H54 (cell line): Measurements from ENCODE around the gene RBMS3.
"Not testable (repeated sequence)": the region's sequence is repeated elsewhere in the genome, so short reads cannot be mapped to it uniquely, and the experiment has no call there.

Source experiments
- DNase-seq: peaks from one replicate; pipeline ENCODE4 v3.0.0; 2011; ENCODE audit warnings: low spot score, mixed read lengths; ENCODE audit not compliant: insufficient read length
- FAIRE-seq: peaks from 3 replicates; lab custom pipeline; 2011; peaks lifted over from hg19 to GRCh38; lab: Jason Lieb, UNC
- POLR2A ChIP-seq: IDR thresholded peaks from 2 replicates; pipeline ENCODE4 v1.6.1; 2011; ENCODE audit warnings: low read depth, mild to moderate bottlenecking, low read length

The RBMS3 gene

DNA sequence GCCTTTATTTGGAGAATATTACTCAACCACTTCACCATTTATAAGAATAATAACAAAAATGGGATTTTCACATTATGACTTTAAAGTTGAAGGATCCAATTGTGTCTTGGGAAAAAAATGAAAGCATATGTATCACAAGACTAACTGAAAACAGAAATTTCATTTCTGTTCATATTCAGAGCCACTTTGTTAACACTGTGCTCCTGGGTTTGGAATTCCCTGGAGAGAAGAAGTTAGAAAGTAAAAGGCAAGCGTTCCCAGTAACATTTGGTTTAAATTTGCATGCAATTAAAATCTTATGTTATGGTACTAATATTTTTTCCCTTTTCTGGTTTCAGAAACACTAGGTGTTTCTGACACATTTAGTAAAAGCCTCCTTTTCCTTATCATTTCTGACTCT, 230.8 kb downstream of the RBMS3 start:
- TF ChIP-seq POLR2A, result no peak

DNA sequence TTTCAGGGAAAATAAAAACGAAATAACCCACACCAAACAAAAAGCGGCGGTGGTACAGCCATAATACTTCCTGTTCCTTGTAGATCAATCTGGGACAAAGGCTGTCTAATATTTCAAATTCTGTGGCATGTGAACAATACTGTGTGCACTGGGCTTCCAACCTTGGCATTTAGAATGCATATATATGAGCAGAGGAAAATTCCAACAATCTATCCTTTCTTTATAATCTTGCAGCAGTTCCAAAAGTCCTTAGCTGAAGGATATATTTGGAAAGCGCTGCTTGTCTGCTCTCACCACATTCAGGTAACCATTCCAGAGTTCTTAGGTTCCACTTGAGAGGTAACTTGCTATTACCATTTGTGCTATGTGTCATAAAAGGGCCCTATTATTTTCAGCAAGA, 231.8 kb downstream of the RBMS3 start:
- no peak for DNase-seq
- no peak for TF ChIP-seq POLR2A
- FAIRE-seq, result no peak

More for the DNA sequence above, 230.8 kb downstream of the RBMS3 start:
- DNase-seq (no peak), FAIRE-seq (no peak)

DNA sequence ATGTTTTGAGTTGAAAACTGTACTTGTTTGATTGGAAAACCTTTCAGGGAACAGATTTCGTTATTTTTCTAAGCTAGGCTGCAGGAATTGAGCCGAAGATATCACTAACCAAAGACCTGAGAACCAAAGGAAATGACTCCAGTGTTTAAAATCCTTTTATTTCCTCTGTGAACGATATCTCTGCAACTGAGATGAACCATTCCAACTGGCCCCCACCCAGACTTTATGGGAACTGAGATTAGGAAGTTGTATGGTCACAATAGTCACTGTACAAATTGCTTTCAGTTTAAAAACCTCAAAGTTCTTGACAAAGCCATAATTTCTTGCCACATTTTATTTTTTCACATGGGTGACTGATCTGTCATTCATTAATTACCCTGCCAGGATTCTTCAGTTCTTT, 232.4 kb downstream of the RBMS3 start:
- TF ChIP-seq POLR2A, result no peak
- no peak for DNase-seq
- FAIRE-seq, result peak; percentile 48

DNA sequence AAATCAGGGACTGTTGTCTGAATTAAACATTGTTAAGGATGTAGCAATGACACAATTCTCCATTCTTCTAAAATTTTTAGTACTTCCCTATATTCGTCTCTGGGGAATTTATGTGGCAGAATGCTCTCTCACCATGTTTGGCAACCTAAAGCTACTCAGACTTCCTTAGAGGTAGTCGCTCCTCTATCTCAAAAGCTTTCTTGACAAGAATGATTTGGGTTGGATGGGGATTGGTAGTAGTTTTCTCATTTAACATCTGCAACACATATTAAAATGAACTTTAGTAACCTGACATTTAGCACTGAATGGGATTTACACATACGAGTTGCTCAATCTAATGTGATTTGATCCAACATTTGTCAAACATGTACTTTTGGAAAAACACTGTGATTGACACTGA, 233.3 kb downstream of the RBMS3 start:
- TF ChIP-seq POLR2A, result no peak
- FAIRE-seq, result peak; percentile 58

DNA sequence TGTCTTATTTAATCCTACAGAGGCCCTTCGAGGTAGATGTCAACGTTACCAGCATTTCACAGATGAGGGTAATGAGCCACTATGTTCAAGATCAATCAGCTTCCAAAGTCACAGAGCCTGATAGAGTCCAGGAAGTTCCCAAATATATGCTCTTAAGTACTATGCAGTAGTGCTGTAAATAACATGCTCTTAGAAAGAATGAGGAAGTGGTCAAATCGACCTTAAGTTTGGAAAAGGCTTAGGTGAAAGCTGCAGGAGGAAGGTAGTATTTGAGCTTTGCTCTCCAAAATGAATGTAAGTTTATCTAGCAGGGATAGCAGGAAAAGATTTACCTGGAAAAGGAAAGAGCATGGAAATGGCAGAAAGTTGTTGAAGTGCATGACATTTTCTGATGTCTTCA, 234.0 kb downstream of the RBMS3 start:
- DNase-seq (no peak), FAIRE-seq (no peak)
- TF ChIP-seq POLR2A, result no peak

More for the DNA sequence above, 233.3 kb downstream of the RBMS3 start:
- DNase-seq, result no peak

DNA sequence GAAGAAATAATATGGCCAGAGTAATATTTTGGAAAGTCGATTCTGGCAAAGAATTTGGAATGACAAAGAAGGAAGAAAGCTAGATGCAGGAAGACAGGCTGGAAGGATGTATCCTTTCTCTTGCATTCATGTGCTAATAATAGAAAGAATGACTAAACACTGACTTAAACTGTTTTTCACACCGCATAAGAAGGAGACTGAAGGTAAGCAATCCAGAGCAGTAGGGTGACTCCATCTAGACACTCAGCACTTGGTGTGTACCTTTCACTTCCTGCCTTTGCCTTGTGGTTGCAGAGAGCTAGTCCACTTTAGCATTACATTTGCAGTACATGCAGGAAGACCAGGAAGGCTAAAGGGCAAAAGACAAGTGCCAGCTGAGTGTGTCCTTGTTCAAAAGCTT, 234.6 kb downstream of the RBMS3 start:
- DNase-seq (peak; percentile 18), FAIRE-seq (peak; percentile 98)
- no peak for TF ChIP-seq POLR2A

DNA sequence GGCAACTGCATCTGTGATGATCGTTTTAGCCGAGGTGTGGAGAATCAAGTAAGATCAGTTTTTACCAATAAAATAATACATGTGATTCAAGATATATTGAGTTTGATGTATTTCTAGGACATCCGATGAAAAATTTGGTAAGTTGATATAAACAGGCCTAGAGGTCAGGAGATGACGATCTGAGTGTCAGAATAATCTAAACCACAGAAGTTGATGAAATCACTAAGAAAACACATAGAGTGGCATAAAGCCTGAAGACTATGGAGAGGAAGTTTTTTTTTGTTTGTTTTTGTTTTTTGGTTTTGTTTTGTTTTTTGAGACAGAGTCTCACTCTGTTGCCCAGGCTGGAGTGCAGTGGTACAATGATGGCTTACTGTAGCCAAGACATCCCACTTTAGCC, 235.3 kb downstream of the RBMS3 start:
- FAIRE-seq (peak; percentile 30), DNase-seq (no peak)
- no peak for TF ChIP-seq POLR2A

DNA sequence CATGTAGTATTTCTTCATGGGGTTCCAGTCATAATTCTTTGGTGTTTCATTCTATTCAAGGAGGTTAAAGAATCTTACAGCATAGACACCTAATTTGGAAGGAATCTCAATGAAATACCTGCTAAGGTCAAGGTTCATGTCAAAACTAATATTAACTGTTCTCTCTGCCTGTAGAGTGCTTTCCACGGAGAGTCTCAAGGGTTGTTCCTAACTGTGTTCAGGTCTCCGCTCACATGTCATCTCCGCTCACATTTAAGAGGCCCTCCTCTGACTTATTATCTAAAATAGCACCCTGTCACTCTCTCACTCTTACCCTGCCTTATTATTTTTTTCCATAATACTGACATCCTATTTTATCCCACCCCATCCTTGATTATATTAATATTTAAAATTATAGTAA, 239.9 kb downstream of the RBMS3 start:
- no peak for FAIRE-seq
- no peak for DNase-seq
- TF ChIP-seq POLR2A, result no peak

DNA sequence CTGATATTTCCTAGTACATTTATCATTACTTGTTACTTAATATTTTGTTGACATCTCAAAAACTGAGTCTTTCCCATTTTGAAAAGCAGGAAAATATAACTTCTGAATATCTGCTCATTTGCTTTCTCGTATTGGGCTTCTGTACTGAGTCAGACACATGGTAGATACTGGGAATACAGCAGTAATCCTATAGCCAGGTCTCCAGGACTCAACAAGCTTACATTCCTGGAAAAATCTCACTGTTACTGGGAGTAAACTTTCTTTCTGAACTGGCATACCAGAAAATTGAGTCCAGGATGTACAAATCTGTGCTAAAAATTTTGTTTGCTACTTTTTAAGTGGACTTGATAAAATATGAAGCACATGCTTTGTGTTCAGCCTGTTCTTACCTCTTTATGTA, 240.4 kb downstream of the RBMS3 start:
- FAIRE-seq (peak; percentile 78), DNase-seq (no peak)
- TF ChIP-seq POLR2A, result no peak

DNA sequence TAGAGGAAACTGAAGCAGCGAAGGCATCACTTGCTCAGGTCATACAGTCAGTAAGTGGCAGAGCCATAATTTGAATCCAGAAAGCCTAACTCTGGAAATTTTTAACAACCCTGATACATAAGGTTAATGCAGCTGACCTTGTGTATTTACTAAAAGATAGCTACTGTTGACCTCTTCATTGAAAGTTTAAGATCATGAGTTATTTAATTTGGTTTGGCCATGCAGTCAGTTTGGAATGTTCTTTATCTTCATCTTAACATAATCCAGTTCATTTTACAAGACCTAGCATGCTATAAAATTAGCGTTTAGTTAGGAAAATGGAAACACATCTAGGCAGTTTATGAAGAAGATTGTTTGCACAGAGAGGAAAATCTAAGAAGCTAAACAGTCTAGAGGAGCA, 240.9 kb downstream of the RBMS3 start:
- FAIRE-seq (no peak), DNase-seq (no peak)
- TF ChIP-seq POLR2A, result no peak

DNA sequence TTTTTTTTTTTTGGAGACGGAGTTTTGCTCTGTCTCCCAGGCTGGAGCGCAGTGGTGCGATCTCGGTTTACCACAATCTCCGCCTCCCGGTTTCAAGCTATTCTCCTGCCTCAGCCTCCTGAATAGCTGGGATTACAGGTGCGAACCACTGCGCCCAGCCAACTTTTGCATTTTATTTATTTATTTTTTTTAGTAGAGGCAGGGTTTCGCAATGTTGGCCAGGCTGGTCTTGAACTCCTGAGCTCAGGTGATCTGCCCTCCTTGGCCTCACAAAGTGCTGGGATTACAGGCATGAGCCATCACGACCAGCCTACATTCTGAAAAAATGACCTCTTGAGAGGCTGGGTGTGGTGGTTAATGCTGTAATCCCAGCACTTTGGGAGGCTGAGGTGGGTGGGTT, 243.6 kb downstream of the RBMS3 start:
- not testable (repeated sequence) for DNase-seq, FAIRE-seq

DNA sequence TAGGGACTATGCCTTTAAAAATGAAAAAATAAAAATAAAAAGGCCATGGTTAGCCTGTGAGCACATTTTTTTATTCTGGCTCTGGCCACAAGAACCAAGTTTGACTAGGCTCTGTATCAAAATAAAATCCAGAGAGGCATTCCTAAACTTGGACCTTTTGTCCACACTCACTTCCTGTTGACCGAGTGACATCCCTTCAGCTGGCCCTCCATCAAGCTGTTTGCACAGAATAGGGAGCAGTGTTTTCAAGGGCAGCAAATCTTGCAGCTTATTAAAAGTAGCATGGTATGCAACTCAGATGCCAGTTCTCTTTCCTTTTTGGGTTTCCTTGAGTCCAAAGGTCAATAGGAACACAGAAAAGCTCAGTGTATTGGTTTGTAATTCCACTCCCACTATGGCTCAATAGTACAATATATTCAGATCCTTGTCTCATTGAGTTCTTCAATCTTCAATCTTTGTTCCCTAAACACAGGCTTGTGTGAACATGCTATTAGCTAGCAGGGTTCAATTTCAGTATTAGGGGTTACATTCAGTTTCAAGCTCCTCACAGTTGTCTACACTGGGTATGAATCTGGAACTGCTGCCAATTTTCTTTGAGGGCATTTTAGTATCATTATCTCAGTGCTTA, 244.5 kb downstream of the RBMS3 start:
- DNase-seq (no peak), FAIRE-seq (peak; percentile 65)
- no peak for TF ChIP-seq POLR2A

DNA sequence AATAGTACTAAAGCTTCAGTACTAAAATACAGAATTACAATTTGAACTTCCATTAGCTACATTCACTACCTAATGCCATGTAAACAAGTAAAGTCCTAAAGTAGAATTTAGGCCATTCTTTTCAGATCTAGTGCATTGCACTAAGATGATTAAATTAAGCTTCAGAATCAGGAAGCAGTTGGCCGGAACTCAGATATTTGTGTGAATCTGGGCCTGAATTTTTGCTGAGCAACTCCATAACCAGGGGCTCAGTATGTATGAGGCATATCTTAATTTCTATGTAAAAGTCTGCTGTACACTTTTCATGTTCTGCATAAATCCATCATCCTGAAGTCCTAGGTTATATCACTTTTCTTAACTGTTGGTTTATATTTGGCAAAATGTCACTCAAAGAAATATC, 246.4 kb downstream of the RBMS3 start:
- no peak for DNase-seq
- no peak for FAIRE-seq
- TF ChIP-seq POLR2A, result no peak

DNA sequence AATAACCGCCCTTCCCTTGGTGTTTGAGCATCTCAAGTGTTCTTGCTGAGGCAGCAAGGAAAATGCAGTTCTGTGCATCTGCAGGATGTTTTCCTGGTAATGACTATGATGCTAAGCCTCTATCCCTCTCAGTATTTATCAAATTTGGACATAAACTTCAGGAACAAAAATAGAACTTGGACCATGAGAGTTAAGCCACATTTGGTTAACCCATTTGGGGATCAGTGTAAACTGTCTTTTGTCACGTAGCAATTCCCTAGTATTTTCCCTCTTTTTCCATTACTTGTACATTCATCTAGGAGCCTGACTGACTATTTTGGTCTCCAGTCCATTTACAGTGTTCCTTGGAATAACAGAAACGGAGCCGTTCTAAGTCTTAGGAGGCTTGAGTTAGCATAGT, 250.8 kb downstream of the RBMS3 start:
- no peak for FAIRE-seq
- TF ChIP-seq POLR2A, result no peak

DNA sequence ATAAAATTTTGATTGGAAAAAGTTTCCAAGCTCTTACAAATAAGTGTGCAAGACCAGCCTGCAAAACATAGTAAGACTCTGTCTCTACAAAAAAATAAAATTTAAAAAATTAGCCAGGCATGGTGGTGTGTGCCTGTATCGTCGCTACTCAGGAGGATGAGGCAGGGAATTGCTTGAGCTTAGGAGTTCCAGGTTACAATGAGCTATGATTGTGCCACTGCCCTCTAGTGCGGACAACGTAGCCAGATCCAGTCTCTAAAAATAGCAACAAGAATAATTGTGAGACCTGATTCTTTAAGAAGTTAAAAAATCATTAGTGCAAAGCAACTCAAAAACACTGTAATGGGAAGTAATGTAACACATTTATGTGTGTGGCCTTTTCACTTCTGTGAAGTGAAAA, 251.6 kb downstream of the RBMS3 start:
- FAIRE-seq, result no peak

More for the DNA sequence above, 250.8 kb downstream of the RBMS3 start:
- no peak for DNase-seq

DNA sequence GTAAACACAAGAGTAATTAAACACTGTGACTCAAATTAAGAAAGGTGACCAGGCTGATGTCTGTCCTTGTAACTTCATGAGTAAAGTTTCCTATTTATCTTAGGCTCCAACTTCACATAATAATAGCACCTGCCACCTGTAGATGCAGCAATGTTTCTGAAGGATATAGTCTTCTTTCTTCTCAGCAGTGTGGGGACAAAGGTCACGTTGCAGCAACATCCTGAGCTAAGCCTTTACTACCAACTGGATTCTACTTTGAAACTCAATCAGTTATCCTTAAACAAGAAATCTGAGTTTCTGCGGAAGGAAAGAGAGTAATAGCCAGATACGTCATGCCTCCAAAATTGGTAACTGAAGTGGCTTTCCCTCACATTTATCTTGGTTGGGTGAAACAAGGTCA, 253.1 kb downstream of the RBMS3 start:
- DNase-seq, result no peak
- no peak for TF ChIP-seq POLR2A
- FAIRE-seq, result no peak

More for the DNA sequence above, 251.6 kb downstream of the RBMS3 start:
- no peak for TF ChIP-seq POLR2A
- no peak for DNase-seq
